ENCODE measurements around the gene SUN2. TPM values are rescaled to one million over a fixed set of nuclear protein-coding genes. Genes with fewer than 3 reads are reported as not detected.
A peak's percentile ranks its signal among the peaks of the same experiment; 100 is the strongest.

The SUN2 gene
- total and polyA plus RNA-seq, 2 of the 13 experiments (the other 11 are each of a cell fraction or from before 2014, with no cell fraction given): 45.6 to 56.6 TPM

- no peak; the same call in 1 of the 2 replicates for TF ChIP-seq ZBTB33 (CRISPR knock-in tag; IDR thresholded peaks at IDR 0.05)
- peak; percentile 87 for TF ChIP-seq CREM (IDR thresholded peaks at IDR 0.05)
- peak; percentile 87 for TF ChIP-seq CREM (CRISPR knock-in tag; IDR thresholded peaks at IDR 0.05)
- TF ChIP-seq SCMH1 (CRISPR knock-in tag; IDR thresholded peaks at IDR 0.05; ENCODE audit: borderline replicate concordance): no peak
- TF ChIP-seq ZFP36L2 (CRISPR knock-in tag; IDR thresholded peaks at IDR 0.05): no peak
- TF ChIP-seq NONO (IDR thresholded peaks at IDR 0.05): no peak
- peak; percentile 93 for TF ChIP-seq NONO (CRISPR knock-in tag; conservative IDR thresholded peaks at IDR 0.05)
- TF ChIP-seq TBX2 (CRISPR knock-in tag; IDR thresholded peaks at IDR 0.05; ENCODE audit: borderline replicate concordance): peak; percentile 75
- TF ChIP-seq NAIF1 (CRISPR knock-in tag; IDR thresholded peaks at IDR 0.05; ENCODE audit: borderline replicate concordance): no peak
- TF ChIP-seq ZNF790 (CRISPR knock-in tag; IDR thresholded peaks at IDR 0.05; ENCODE audit: borderline replicate concordance): peak; percentile 47; the same call in 1 of the 2 replicates
- TF ChIP-seq FOXA3 (CRISPR knock-in tag; IDR thresholded peaks at IDR 0.05): peak; percentile 41; the same call in 1 of the 2 replicates
- TF ChIP-seq ZBTB44 (CRISPR knock-in tag; IDR thresholded peaks at IDR 0.05): no peak
- no peak; the same call in 1 of the 2 replicates for TF ChIP-seq ZBTB4 (CRISPR knock-in tag; IDR thresholded peaks at IDR 0.05; ENCODE audit: borderline replicate concordance)
- no peak for TF ChIP-seq SMYD3 (CRISPR knock-in tag; IDR thresholded peaks at IDR 0.05)
- peak; percentile 67 for TF ChIP-seq FOSL2 (CRISPR knock-in tag; IDR thresholded peaks at IDR 0.05)
Observed at GRCh38 chr22:38700789-38701628, 54.8 kb downstream of the SUN2 start, which contains the start of gene JOSD1 (continued).

Measured in HepG2 (cell line).